HepG2 (cell line): ENCODE data around the gene WNT7B. TPM values are rescaled to one million over a fixed set of nuclear protein-coding genes. Genes with fewer than 3 reads are reported as not detected.

Experiments
- CBX5 ChIP-seq: sonication (generic); formaldehyde crosslinking; IDR thresholded peaks from 2 replicates; pipeline ENCODE4 v1.4.0; 2020; ENCODE audit warnings: missing genetic modification reagents, borderline replicate concordance
- HDAC1 ChIP-seq: sonication (generic); formaldehyde crosslinking; IDR thresholded peaks from 2 replicates; pipeline ENCODE4 v1.5.1; 2020; ENCODE audit warnings: mild to moderate bottlenecking, missing genetic modification reagents
- HOXA3 ChIP-seq: sonication (generic); formaldehyde crosslinking; IDR thresholded peaks from 2 replicates; pipeline ENCODE4 v1.5.0; 2020; ENCODE audit warnings: missing genetic modification reagents
- KLF11 ChIP-seq: IDR thresholded peaks from 2 replicates; pipeline ENCODE4 v1.6.1; 2016; ENCODE audit warnings: missing compliant biosample characterization
- POLR2AphosphoS5 ChIP-seq: IDR thresholded peaks from 2 replicates; pipeline ENCODE4 v1.6.1; 2012; ENCODE audit warnings: low read depth, low read length
- RBFOX2 ChIP-seq: fragments of 200-400 bp; formaldehyde crosslinking; IDR thresholded peaks from 2 replicates; pipeline ENCODE4 v1.6.1; 2017; ENCODE audit warnings: low read depth, mild to moderate bottlenecking, low read length
- RXRB ChIP-seq: IDR thresholded peaks from 2 replicates; pipeline ENCODE4 v1.6.1; 2016; ENCODE audit warnings: borderline replicate concordance, missing genetic modification reagents, missing compliant biosample characterization
- U2AF1 ChIP-seq: fragments of 200-400 bp; formaldehyde crosslinking; optimal IDR thresholded peaks from 2 replicates; pipeline ENCODE3; 2017; ENCODE audit warnings: mild to moderate bottlenecking, low read depth, low read length
- ZFX ChIP-seq: sonication (generic); formaldehyde crosslinking; IDR thresholded peaks from 2 replicates; pipeline ENCODE4 v1.4.0; 2020; ENCODE audit warnings: mild to moderate bottlenecking, low read depth, missing genetic modification reagents, moderate library complexity
- ZNF292 ChIP-seq: sonication (generic); formaldehyde crosslinking; IDR thresholded peaks from 2 replicates; pipeline ENCODE4 v1.8.1; 2022; ENCODE audit warnings: mild to moderate bottlenecking, low read depth, missing genetic modification reagents, borderline replicate concordance
- ZNF549 ChIP-seq: sonication (generic); formaldehyde crosslinking; IDR thresholded peaks from 2 replicates; pipeline ENCODE4 v1.5.0; 2020; ENCODE audit warnings: missing genetic modification reagents
- ZNF75D ChIP-seq: sonication (generic); formaldehyde crosslinking; IDR thresholded peaks from 2 replicates; pipeline ENCODE4 v1.8.1; 2023; ENCODE audit warnings: missing genetic modification reagents, mild to moderate bottlenecking, borderline replicate concordance
- ZNF777 ChIP-seq: sonication (generic); formaldehyde crosslinking; IDR thresholded peaks from 2 replicates; pipeline ENCODE4 v1.4.0; 2020; ENCODE audit warnings: missing genetic modification reagents
- polyA plus RNA-seq, 8 experiments: library from polyadenylated mRNA; depleted of rRNA in 3 of 8; stranded (reverse) in 7 of 8; unstranded in 1 of 8; fragments of >200 nt; fragmentation: Illumina TruSeq in 4 of 8; extraction: Trizol in 4 of 8; gene quantifications; 2 replicates each; pipeline versions ENCODE4 v1.2.1 to v1.2.3, GENCODE V29; 2011 to 2016; ENCODE audit warnings: low read depth in 4 of 8, missing spikeins in 1 of 8, mixed read lengths in 1 of 8; ENCODE audit not compliant: insufficient read depth in 1 of 8
- total RNA-seq, 5 experiments: library from RNA; depleted of rRNA; stranded (reverse); fragments of >200 nt; fragmentation: Illumina TruSeq; extraction: Trizol; gene quantifications; 2 replicates each; pipeline ENCODE4 v1.2.3, GENCODE V29; 2016; ENCODE audit warnings: low read depth in 1 of 5
- TF ChIP-seq, protein P1 (sequence below): sonication (generic); formaldehyde crosslinking; IDR thresholded peaks from 2 replicates; pipeline ENCODE4 v1.9.0; 2022; ENCODE audit warnings: low read depth, missing genetic modification reagents

The WNT7B gene
- total and polyA plus RNA-seq, 2 of the 13 experiments (the other 11 are each of a cell fraction or from before 2014, with no cell fraction given): 0.09 TPM; not detected in 1

DNA sequence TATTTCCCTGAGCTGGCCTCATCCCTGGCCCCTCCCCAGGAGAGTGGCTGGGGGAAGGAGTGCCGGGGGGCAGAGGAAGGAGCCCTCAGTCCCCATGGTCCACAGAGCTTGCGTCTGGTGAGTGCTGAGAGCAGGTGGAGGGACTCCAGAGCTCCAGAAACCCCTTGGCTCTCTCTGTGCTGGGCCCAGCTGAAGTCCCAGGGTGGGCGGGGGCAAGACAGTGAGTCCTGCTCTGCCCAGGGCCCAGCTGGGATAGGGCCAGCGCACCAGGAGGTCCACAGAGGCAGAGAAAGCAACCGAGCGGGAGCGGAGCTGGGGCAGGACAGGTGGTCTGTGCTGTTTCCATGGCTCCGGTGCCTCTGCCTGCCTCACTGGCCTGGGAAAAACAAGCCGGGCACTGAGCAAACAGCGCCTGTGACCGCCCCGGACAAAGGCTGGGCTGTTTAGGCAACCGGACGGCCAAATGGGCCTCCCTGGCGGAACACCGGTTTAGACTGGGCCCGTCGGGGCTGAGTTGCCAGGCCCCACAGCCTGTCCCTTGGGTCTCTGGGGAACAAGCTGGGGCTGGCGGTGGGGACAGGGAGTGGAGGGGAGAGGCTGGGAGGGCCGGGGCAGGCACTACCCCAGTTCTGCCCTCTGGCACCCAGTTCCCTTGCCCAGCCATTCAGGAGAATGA is 34.1 kb upstream of the WNT7B start (continued):
- TF ChIP-seq, protein P1, sequence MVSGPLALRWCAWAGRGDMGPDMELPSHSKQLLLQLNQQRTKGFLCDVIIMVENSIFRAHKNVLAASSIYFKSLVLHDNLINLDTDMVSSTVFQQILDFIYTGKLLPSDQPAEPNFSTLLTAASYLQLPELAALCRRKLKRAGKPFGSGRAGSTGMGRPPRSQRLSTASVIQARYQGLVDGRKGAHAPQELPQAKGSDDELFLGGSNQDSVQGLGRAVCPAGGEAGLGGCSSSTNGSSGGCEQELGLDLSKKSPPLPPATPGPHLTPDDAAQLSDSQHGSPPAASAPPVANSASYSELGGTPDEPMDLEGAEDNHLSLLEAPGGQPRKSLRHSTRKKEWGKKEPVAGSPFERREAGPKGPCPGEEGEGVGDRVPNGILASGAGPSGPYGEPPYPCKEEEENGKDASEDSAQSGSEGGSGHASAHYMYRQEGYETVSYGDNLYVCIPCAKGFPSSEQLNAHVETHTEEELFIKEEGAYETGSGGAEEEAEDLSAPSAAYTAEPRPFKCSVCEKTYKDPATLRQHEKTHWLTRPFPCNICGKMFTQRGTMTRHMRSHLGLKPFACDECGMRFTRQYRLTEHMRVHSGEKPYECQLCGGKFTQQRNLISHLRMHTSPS (CRISPR knock-in tag): peak; percentile 75
- TF ChIP-seq ZNF75D: no peak
- TF ChIP-seq ZNF549 (CRISPR knock-in tag): no peak
- no peak for TF ChIP-seq U2AF1
- peak; percentile 69 for TF ChIP-seq ZFX (CRISPR knock-in tag)
- peak; percentile 12; the same call in 1 of the 2 replicates for TF ChIP-seq HOXA3
- 0 out of 2 replicates have a peak, but pooled peaks have one; percentile 33 for TF ChIP-seq HDAC1
- 0 out of 2 replicates have a peak, but pooled peaks have one; percentile 24 for TF ChIP-seq CBX5
- no peak for TF ChIP-seq POLR2AphosphoS5
- TF ChIP-seq RXRB (CRISPR knock-in tag): 0 out of 2 replicates have a peak, but pooled peaks have one; percentile 2
- TF ChIP-seq ZNF777 (CRISPR knock-in tag): peak; percentile 88
- TF ChIP-seq RBFOX2: peak; percentile 54
- no peak for TF ChIP-seq KLF11
- TF ChIP-seq ZNF292 (CRISPR knock-in tag): peak; percentile 76; the same call in 1 of the 2 replicates
